HFF-Myc (cell line): ENCODE measurements around the gene NEK4.

Experiments
- DNase-seq: peaks from one replicate; pipeline ENCODE4 v3.0.0-alpha.2; 2011; ENCODE audit warnings: low read depth; ENCODE audit errors: extremely low read depth
- H3K4me3 ChIP-seq: replicated peaks from 2 replicates; pipeline ENCODE4 v1.5.1; 2011; ENCODE audit warnings: low read depth, mild to moderate bottlenecking, control low read depth, low read length
- CTCF ChIP-seq: IDR thresholded peaks from 2 replicates; pipeline ENCODE4 v1.5.1; 2012; ENCODE audit warnings: mild to moderate bottlenecking, low read depth, low read length, control low read depth; ENCODE audit errors: missing control alignments

The NEK4 gene

DNA sequence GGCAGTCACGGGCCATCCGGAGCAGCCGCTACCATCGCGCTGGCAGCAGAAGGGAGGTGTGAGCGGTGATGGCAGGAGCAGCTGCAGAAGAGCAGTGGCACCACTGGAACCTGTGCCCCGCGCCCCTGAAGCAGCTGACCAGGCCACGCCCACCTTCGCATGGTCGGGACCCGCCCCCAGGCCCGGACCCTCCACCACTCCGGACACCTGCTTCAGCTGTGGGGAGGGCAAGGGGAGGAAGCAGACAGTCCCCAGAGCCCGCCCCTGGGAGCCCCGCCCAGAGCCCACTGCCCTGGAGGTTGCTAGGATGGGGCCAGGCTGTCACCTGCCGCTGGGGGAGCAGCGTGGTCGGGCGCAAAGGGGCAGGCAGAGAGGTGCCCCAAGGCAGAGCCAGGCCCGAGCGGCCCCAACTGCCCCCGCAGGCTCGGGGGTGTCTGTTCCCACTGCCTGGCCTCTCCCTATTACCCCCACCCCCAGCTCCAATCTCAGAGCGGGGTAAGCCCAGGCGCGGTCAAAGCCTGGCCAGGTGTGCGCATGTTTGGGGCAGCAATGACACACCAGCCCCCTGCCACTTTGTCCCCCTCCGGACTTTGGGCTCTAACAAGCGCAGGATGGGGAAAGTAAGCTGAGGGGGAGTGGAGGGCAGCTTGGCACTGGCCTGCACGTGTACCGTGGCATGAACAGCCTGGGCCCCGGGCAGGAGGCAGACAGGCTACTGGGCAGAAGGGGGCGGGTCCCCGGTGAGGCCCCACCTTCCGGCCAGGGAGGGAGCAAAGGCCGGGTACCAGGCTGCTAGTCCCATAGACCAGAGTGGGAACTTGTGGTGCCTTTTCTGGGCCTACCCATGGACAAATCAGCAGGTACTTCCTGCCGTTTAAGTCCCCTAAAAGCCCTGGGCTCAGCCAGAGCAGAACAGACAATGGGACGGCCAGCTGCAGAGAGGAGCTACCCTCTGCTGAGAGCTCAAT lies 56.1 kb downstream of the NEK4 start:
- no peak overlapping the region for H3K4me3 ChIP-seq
- TF ChIP-seq CTCF = no peak
- no peak for DNase-seq

- DNase-seq = no peak
- no peak for TF ChIP-seq CTCF
- no peak overlapping the region for H3K4me3 ChIP-seq
Observed at GRCh38 chr3:52712291-52713212, 58.2 kb downstream of the NEK4 start.

DNA sequence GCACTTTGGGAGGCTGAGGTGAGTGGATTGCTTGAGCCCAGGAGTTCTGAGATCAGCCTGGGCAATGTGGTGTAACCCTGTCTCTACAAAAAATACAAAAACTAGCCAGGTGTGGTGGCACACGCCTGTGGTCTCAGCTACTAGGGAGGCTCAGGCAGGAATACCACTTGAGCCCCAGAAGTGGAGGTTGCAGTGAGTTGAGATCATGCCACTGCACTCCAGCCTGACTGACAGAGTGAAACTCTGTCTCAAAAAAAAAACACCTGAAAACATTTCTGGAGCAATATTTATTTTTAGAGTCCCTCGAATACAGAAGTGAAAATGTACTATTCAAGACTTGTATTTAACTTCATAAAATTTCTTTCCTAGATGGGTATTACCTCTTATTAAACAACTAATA lies 60.2 kb downstream of the NEK4 start:
- no peak for DNase-seq
- no peak overlapping the region for H3K4me3 ChIP-seq
- TF ChIP-seq CTCF = no peak

GRCh38 chr3:52707585-52707984 lies 63.2 kb downstream of the NEK4 start:
- DNase-seq = no peak
- peak overlapping the region; percentile 99 for H3K4me3 ChIP-seq
- no peak for TF ChIP-seq CTCF

- no peak for DNase-seq
- no peak for TF ChIP-seq CTCF
- H3K4me3 ChIP-seq = peak within 1 kb of the TSS; percentile 99
Observed at GRCh38 chr3:52705688-52706686, 64.8 kb downstream of the NEK4 start, which contains the start of the genes GLT8D1 and SPCS1. GLT8D1 (minus strand) TSS chr3:52705791; CDS start chr3:52700460, 5,331 bp downstream. SPCS1 (plus strand) TSS chr3:52706106; CDS start chr3:52706247, 141 bp downstream.

GRCh38 chr3:52705438-52705687 lies 65.4 kb downstream of the NEK4 start:
- no peak for TF ChIP-seq CTCF
- H3K4me3 ChIP-seq = peak overlapping the region; percentile 99

More at GRCh38 chr3:52705438-52705687, 65.4 kb downstream of the NEK4 start:
- no peak for DNase-seq
